Glutamatergic neuron (in vitro differentiated cells): ENCODE results near the gene CEBPZOS. TPM values are rescaled to one million over a fixed set of nuclear protein-coding genes. Genes with fewer than 3 reads are reported as not detected.

ENCODE experiments used
- DNase-seq: peaks from one replicate; pipeline ENCODE4 v3.0.0; 2022
- H3K27ac Mint-ChIP-seq: one replicate; pipeline ENCODE4 v1.8.0; 2020; ENCODE audit warnings: mild to moderate bottlenecking, mixed read lengths, inconsistent platforms; ENCODE audit not compliant: unreplicated experiment
- H3K27me3 Mint-ChIP-seq: one replicate; pipeline ENCODE4 v1.8.0; 2020; ENCODE audit warnings: mild to moderate bottlenecking, moderate library complexity, mixed read lengths, inconsistent platforms; ENCODE audit not compliant: unreplicated experiment
- H3K36me3 Mint-ChIP-seq: one replicate; pipeline ENCODE4 v1.8.0; 2020; ENCODE audit warnings: mild to moderate bottlenecking, mixed read lengths, inconsistent platforms; ENCODE audit not compliant: unreplicated experiment
- H3K4me1 Mint-ChIP-seq: one replicate; pipeline ENCODE4 v1.8.0; 2020; ENCODE audit warnings: mild to moderate bottlenecking, low read depth, mixed read lengths, inconsistent platforms; ENCODE audit not compliant: unreplicated experiment
- H3K4me3 Mint-ChIP-seq: one replicate; pipeline ENCODE4 v1.8.0; 2020; ENCODE audit warnings: mild to moderate bottlenecking, mixed read lengths, inconsistent platforms; ENCODE audit not compliant: unreplicated experiment
- H3K9me3 Mint-ChIP-seq: one replicate; pipeline ENCODE4 v1.8.0; 2020; ENCODE audit warnings: mild to moderate bottlenecking, moderate library complexity, mixed read lengths, inconsistent platforms; ENCODE audit not compliant: unreplicated experiment
- total RNA-seq: library from RNA; stranded (reverse); fragmentation: NEBNext Ultra II Directional; extraction: Animal tissue kit (Norgen Biotek cat#: 25700); gene quantifications from one replicate; pipeline ENCODE4 v1.2.1, GENCODE V29; 2021; ENCODE audit not compliant: unreplicated experiment
- TF ChIP-seq, protein P1 (sequence below): fragments of 200-600 bp; sonication (generic); IDR thresholded peaks from one replicate; pipeline ENCODE4 v1.5.0; 2021; ENCODE audit not compliant: partially characterized antibody, unreplicated experiment

Gene CEBPZOS
- total RNA-seq, 1 donor from 2014 or later: 39.9 TPM

DNA sequence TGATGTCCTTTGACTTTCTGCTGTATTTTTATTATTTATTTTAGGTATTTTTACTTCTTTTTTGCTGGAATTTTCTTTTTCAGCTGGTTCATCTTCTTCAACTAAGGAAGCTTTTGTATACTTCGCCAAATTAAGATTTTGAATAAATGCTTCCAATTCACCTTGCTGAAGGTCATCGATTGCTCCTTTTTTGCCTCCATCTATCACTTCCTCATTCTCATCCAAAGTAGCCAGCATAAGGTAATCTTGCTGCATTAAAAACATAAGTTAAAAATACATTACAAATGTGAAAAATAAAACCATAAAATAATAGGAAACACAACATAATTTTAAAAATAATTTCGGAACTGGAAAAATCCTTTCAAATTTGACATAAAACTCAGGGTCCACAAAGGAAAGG is 32.5 kb downstream of the CEBPZOS start:
- DNase-seq: no peak
- Mint-ChIP-seq H3K27me3 (no peaks in the 10 kb centered on the region), H3K9me3 (no peaks in the 10 kb centered on the region), H3K4me3 (no peak overlapping the region), H3K4me1 (peaks cover 12% of the 10 kb centered on the region), H3K27ac (no peak overlapping the region), H3K36me3 (no peaks in the 10 kb centered on the region)
- TF ChIP-seq, protein P1, sequence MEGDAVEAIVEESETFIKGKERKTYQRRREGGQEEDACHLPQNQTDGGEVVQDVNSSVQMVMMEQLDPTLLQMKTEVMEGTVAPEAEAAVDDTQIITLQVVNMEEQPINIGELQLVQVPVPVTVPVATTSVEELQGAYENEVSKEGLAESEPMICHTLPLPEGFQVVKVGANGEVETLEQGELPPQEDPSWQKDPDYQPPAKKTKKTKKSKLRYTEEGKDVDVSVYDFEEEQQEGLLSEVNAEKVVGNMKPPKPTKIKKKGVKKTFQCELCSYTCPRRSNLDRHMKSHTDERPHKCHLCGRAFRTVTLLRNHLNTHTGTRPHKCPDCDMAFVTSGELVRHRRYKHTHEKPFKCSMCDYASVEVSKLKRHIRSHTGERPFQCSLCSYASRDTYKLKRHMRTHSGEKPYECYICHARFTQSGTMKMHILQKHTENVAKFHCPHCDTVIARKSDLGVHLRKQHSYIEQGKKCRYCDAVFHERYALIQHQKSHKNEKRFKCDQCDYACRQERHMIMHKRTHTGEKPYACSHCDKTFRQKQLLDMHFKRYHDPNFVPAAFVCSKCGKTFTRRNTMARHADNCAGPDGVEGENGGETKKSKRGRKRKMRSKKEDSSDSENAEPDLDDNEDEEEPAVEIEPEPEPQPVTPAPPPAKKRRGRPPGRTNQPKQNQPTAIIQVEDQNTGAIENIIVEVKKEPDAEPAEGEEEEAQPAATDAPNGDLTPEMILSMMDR: no peak

- no peak overlapping the region for H3K4me3 Mint-ChIP-seq
These were observed 34.3 kb downstream of the CEBPZOS start for GRCh38 chr2:37230581-37230980.

DNA sequence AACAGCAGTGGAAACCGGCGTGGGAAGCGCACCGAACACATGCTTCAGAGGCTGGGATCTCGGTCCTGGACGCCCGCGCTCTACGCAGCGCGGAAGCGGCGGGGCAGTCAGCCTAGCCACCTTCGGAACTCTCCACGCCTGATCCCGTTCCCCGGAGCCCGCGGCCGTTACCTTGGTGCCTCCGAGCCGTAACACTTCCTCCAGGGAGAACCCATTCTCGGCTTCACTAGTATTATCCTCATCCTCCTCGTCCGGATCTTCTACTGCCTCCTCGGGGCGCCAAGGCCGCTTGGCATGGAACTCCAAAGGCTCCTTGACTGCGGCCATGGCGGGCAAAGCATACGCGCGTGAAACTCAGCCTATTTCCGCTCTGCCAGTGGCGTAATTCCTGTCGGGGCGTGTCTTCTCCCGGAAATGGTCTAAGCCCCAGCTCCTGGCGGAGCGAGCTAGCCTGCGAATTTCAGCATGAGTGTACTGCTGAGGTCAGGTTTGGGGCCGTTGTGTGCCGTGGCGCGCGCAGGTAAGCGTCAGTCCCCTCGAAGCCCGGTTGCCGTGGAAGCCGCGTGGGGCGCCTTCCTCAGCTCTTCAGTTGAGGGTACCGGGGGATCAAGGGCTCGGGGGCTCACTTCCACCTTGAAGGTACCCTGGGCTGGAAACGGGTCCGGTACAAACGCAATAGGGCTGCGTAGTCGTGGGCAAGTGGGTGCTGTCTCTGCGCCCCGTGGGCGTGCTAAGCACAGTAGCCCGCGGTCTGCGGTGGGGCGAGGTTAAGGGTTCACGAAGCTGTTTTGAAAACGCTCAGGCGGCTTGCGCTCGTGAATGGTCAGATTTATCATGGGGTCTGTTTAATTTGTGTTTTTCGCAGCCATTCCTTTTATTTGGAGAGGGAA is 35.2 kb downstream of the CEBPZOS start, which contains the start of the genes CEBPZ and NDUFAF7:
Gene CEBPZ, minus strand, starts transcription at position 356 of the 890 bp plus-strand sequence. Its CDS starts 29 bp downstream, at position 327.
Gene NDUFAF7, plus strand, starts transcription at position 418 of the 890 bp plus-strand sequence. Its CDS starts 48 bp downstream, at position 466.
- no peaks in the 10 kb centered on the region for H3K9me3 Mint-ChIP-seq
- no peak within 1 kb of the TSS for H3K27ac Mint-ChIP-seq
- DNase-seq: peak; percentile 86
- no peaks in the 10 kb centered on the region for H3K36me3 Mint-ChIP-seq
- H3K27me3 Mint-ChIP-seq: peaks cover 1% of the 10 kb centered on the region
- no peaks in the 10 kb centered on the region for H3K4me1 Mint-ChIP-seq
- H3K4me3 Mint-ChIP-seq: no peak within 1 kb of the TSS
- TF ChIP-seq, protein P1: no peak

More at GRCh38 chr2:37230581-37230980, 34.3 kb downstream of the CEBPZOS start:
- Mint-ChIP-seq H3K9me3 (no peaks in the 10 kb centered on the region), H3K4me1 (peaks cover 6% of the 10 kb centered on the region), H3K36me3 (no peaks in the 10 kb centered on the region), H3K27ac (no peak overlapping the region), H3K27me3 (peaks cover 1% of the 10 kb centered on the region)
- DNase-seq: no peak
- TF ChIP-seq, protein P1: no peak

DNA sequence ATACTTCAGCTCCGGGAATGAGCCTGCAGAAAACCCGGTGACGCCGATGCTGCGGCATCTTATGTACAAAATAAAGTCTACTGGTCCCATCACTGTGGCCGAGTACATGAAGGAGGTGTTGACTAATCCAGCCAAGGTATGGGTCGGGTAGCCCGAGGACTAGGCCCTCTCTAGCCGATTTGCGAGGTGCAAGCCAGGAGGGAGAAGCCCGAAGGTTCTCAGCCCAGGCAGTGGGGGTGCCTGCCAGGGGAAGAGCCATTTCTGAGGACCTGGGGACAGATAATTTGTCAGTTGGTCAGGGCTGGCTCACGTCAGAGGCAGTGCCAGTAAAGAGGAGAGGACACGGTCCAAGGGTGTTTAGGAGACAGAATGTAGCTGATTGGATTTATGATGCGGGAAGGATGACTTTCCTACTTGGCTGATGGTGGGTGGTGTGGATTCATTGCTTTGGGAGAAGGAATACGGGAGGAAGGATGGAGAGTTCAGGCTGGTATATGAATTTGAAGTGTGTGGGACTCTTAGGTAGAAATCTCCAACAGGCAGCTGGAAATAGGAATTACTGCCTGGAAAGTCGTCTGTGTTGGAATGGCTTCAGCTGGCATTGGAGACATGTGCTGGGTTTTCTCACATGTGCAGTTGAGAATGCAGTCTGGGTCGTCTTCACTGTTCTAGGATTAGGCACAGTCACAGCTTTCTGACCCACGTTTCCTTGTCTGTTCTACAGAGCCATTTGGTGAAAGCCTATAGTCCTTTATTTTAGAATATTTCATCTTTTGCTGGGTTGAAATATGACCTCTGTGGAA is 36.0 kb downstream of the CEBPZOS start:
- H3K27me3 Mint-ChIP-seq: peaks cover 1% of the 10 kb centered on the region
- no peaks in the 10 kb centered on the region for H3K9me3 Mint-ChIP-seq
- TF ChIP-seq, protein P1: no peak
- no peaks in the 10 kb centered on the region for H3K36me3 Mint-ChIP-seq
- no peak overlapping the region for H3K4me3 Mint-ChIP-seq
- H3K27ac Mint-ChIP-seq: no peak overlapping the region
- DNase-seq: peak; percentile 16
- H3K4me1 Mint-ChIP-seq: no peaks in the 10 kb centered on the region
